Measurements from ENCODE around the gene CALML4. TPM values are rescaled to one million over a fixed set of nuclear protein-coding genes. Genes with fewer than 3 reads are reported as not detected.

The CALML4 gene
- total and polyA plus RNA-seq, 2 experiments from 2014 or later: 13.4 to 16.2 TPM

GRCh38 chr15:68218331-68218730 is 13.2 kb upstream of the CALML4 start:
- Mint-ChIP-seq H3K36me3 (ENCODE audit: low read depth) (peaks cover 66% of the 10 kb centered on the region), H3K27me3 (ENCODE audit: insufficient read depth, low read depth, poor library complexity) (peaks cover 6% of the 10 kb centered on the region), H3K4me3 (no peak overlapping the region), H3K9me3 (peaks cover 20% of the 10 kb centered on the region), H3K4me1 (no peaks in the 10 kb centered on the region), H3K27ac (no peak overlapping the region)
- H3K27ac ChIP-seq (ENCODE audit: low read depth): no peak overlapping the region; the same call in 1 of the 2 replicates
- peaks cover 10% of the 10 kb centered on the region; the same call in 1 of the 2 replicates for H3K36me3 ChIP-seq (ENCODE audit: insufficient read depth)
- H3K27me3 ChIP-seq (ENCODE audit: insufficient read depth): no peaks in the 10 kb centered on the region
- no peaks in the 10 kb centered on the region for H3K4me1 ChIP-seq (ENCODE audit: insufficient read depth)
- no peak for ATAC-seq
- H3K4me3 ChIP-seq: no peak overlapping the region
- H3F3A ChIP-seq (replicated peaks; ENCODE audit: low read depth): no peaks in the 10 kb centered on the region
- TF ChIP-seq EZH2 (IDR thresholded peaks at IDR 0.05; ENCODE audit: low read depth, unreplicated experiment) (no peak), CREB1 (CRISPR knock-in tag; IDR thresholded peaks at IDR 0.05; ENCODE audit: low read depth) (no peak), EZH2phosphoT487 (IDR thresholded peaks at IDR 0.05; ENCODE audit: unreplicated experiment) (no peak), CTCF (conservative IDR thresholded peaks at IDR 0.05; ENCODE audit: low read depth in 2 of 2) (no peak), JUNB (IDR thresholded peaks at IDR 0.05; ENCODE audit: unreplicated experiment) (no peak), POLR2AphosphoS5 (IDR thresholded peaks at IDR 0.05; ENCODE audit: low read depth) (no peak), STAT1 (IDR thresholded peaks at IDR 0.05; ENCODE audit: unreplicated experiment) (no peak), NANOG (IDR thresholded peaks at IDR 0.05; ENCODE audit: borderline replicate concordance) (no peak), REST (IDR thresholded peaks at IDR 0.05; ENCODE audit: unreplicated experiment) (no peak), ETS1 (IDR thresholded peaks at IDR 0.05) (no peak), ZNF114 (CRISPR knock-in tag; IDR thresholded peaks at IDR 0.05) (no peak), ZNF331 (CRISPR knock-in tag; IDR thresholded peaks at IDR 0.05; ENCODE audit: low read depth) (no peak), ZNF462 (CRISPR knock-in tag; IDR thresholded peaks at IDR 0.05) (no peak)
- no peak for DNase-seq (ENCODE audit: low spot score)
- H3K4me2 ChIP-seq: no peak overlapping the region
- H3K9me2 ChIP-seq (ENCODE audit: insufficient read depth): no peaks in the 10 kb centered on the region
- peaks cover 69% of the 10 kb centered on the region for H3K79me2 ChIP-seq (replicated peaks; ENCODE audit: insufficient read depth)
- H2AFZ ChIP-seq: no peak overlapping the region
- H4K20me1 ChIP-seq (replicated peaks; ENCODE audit: insufficient read depth): peaks cover 31% of the 10 kb centered on the region
